ENCODE measurements around the gene TMEM161A.
"Not testable (repeated sequence)": the region's sequence is repeated elsewhere in the genome, so short reads cannot be mapped to it uniquely, and the experiment has no call there.

TMEM161A gene

DNA sequence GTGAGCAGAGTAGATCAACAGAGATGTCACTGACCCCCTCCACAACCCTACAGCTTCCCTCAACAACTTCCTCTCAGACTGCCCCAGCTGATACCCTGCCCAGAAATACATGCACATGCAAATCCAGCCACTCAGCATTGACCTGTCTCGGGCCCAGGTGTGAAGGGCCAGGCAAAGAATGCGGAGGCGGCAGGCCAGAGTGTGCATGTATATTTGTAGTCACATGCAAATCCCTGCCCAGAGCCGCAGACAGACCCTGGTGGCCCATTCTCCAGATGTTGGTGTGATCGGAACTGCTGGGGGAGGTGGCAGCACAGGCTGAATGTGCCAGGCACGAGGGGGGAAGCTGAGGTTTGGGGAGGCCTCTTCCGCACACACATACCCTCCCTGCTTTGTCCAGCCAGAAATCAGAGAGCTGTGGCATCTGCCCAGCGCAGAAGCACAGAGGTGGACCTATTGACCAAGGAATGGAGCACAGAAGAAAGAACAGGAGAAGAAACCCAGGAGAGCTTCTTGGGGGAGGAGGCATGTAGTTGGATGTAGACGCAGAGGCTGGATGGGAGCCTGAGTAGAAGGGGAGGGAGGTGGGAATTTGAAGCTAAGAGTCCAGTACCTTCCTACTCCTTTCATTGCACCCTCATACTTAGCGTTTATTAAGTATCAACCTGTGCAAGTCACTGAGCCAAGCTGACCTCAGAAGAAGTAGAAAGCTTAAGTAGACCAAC lies 17.4 kb upstream of the TMEM161A start:
- DNase-seq (ENCODE audit: low read depth) = no peak

DNA sequence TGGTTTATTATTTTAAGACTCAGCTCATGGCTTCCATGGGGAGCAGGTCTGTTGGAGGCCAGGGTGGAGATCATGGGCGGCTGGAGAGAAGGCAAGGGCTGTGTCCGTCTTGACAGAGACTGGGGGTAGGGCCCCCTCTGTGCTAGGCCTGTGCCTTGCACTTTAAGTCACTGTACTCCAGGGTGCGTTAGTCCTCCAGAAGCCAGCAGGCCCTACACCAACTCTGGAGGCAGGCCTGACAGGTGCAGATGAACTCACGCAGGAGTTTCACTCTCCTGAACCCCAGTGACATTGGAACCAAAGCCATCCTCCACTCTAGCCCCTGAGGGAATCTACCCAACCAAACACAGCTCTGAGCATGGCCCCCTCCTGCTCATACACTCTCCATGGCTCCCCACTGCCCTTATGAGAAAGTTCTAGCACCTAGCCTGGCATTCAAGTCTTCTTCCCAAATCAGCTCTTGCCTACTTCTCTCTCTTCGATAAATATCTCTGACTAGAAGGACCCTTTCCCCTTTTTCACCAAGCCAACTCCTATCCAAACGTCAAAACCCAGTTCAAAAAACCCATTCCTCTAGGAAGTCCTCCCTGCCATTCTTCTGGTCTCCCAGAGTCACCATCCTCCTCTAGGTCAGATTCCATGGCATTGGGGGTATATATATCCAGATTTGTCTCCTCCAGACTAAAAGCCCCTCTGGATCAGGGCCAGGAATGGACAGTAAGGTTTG lies 16.7 kb upstream of the TMEM161A start:
- no peak for DNase-seq (ENCODE audit: low read depth)

GRCh38 chr19:19152668-19153384 lies 14.5 kb upstream of the TMEM161A start:
- no peak for DNase-seq (ENCODE audit: low read depth)

DNA sequence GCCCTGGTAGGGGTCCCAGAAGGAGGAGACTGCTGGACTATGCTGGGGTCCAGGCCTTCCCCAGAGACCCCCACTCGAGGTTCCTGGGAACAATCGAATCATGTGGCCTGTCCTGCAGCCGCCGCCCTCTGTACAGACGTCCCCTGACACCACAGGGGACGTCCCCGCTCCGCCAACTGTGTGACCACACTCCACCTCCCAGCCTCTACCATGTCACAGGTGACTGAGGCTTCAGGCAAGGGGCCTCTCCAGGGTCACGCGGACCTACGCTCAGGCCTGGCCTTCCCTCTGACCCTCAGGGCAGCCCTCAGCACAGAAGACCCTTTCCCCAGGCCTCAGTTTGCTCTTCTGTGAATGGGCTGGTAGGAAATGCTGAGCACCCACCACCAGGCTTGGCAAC lies 13.1 kb upstream of the TMEM161A start:
- DNase-seq (ENCODE audit: low read depth) = no peak

DNA sequence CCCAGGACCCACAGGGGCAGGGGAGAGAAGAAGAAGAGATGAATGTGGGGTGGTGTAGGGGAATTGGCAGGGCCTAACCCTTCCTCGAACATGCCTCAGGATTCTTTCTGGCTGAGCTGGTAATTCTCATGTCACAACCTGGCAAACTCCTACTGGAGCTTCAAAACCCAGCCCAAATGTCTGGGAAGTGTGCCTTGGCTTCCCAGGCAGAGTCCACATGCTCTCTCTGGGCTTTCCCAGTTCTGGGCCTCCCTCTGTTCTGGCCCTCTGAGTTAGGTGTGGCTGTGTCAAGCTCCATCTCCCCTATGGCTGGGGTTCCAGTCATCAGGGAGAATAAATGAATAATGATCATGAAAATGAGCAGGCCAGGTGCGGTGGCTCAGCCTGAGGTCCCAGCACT lies 11.2 kb upstream of the TMEM161A start:
- DNase-seq (ENCODE audit: low read depth) = no peak

GRCh38 chr19:19148504-19148903 lies 10.2 kb upstream of the TMEM161A start:
- not testable (repeated sequence) for DNase-seq (ENCODE audit: low read depth)

GRCh38 chr19:19147344-19147743 lies 9.1 kb upstream of the TMEM161A start:
- no peak for DNase-seq (ENCODE audit: low read depth)

DNA sequence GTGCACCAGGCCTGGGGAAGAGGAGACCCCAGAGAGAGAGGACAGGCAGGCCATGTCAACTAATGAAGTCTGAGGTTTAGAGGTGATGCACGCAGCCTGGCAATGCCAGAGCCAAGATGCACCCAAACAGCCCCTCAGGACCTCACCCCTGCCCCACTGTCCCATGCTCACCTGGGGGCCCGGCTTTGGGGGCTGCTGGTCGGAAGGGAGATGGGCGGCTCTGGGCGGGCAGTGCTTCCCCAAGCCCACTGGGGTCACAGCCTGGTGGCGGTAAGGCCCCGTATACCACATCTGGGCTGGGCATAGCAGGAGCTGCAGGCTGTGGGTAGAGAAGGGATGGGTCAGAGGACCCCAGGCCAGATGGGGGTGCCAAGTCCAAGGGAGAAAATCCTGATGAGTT lies 8.6 kb upstream of the TMEM161A start:
- no peak for DNase-seq (ENCODE audit: low read depth)

- peak; percentile 82 for DNase-seq (ENCODE audit: low read depth)
Observed at GRCh38 chr19:19145684-19146608, 7.7 kb upstream of the TMEM161A start.

GRCh38 chr19:19145281-19145680 lies 7.0 kb upstream of the TMEM161A start:
- no peak for DNase-seq (ENCODE audit: low read depth)

- no peak for DNase-seq (ENCODE audit: low read depth)
Observed at GRCh38 chr19:19142347-19142746, 4.1 kb upstream of the TMEM161A start.

DNA sequence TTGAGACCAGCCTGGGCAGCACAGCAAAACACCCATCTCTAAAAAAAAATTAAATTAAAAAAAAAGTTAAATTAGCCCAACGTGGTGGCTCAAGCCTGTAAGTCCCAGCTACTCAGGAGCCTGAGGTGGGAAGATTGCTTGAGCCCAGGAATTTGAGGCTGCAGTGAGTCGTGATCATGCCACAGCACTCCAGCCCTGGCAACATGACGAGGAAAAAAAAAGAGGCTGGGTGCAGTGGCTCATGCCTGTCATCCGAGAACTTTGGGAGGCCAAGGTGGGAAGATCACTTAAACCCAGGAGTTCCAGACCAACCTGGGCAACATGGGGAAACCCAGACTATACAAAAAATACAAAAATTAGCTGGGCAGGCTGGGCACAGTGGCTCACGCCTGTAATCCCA lies 2.2 kb upstream of the TMEM161A start:
- no peak for DNase-seq (ENCODE audit: low read depth)

DNA sequence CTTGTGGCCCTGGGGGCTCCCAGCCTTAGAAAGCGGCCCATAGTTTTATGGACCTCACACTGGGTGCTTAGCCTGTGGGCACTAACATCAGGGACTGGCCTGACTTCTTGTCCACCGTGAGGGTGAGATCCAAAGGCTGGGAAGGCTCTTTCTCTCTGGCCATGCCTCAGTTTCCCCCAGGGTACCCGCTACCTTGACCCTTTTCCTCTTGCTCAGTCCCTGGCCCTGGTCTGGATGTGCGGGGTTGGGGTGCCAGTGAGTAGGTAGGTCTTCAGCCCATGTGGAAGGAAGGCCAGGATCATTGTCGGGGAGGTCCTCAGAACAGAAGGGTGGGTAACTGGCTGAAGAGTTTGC lies 1.6 kb upstream of the TMEM161A start:
- DNase-seq (ENCODE audit: low read depth) = no peak

DNA sequence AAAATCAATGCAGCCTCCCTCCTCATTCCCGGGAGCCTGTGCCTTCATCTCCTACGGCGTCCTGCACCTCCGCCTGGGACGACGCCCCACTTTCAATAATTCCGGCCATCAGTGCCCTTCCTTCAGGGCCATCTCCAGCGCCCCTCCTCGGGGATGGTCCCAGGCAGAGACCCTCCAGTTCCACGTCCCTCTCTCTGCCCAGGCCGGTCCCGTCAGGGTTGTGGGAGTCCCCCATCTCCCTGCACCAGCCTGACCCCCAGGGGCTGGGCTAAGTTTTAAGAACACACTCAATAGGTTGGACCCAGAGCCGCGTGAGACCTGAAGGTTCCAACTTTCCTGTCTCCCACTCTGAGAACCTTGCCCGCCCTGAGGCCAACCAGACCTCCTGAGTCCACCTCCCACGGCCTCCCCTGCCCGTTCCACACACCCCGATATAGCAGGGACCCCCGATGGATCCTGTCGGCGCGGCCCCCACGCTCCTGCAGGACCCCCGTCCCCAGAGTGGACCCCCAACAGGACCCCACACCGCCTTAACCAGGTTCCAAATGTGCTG lies 646 bp downstream of the TMEM161A start:
- no peak for DNase-seq (ENCODE audit: low read depth)

DNA sequence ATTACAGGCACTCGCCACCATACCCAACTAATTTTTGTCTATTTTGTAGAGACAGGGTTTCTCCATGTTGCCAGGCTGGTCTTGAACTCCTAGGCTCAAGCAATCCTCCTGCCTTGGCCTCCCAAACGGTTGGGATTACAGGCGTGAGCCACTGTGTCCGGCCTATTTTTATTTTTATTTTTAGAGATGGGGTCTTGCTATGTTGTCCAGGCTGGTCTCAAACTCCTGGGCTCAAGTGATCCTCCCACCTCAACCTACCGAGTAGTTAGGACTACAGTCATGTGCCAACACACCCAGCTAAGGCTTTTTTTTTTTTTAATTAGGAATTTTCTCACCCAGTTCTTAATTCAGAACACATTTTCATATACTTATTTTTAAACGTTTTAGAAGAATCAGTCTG lies 2.6 kb downstream of the TMEM161A start:
- not testable (repeated sequence) for DNase-seq (ENCODE audit: low read depth)

DNA sequence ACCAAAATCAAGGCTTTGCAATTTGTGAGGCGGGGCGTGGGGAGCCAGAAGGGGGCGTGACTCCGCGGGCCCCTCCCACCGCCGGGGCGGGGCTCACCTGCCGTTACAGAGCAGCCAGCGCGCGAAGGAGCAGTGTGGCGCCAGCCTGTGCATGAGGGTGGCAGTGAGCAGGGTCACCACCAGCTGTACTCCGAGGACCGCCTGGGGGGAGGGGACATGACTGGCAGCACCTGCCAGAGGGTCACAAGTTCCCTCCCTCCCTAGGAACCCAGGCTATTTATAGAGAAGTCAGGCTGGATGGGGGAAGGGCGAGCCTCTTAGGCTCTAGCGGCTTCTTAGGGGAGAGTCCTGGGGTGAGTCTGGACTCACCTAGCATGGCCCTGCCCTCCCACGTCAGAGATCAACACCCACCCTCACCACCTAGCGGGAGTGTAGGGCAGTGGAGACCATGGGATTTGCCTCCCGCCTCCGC lies 3.6 kb downstream of the TMEM161A start:
- DNase-seq (ENCODE audit: low read depth) = peak; percentile 14

- DNase-seq (ENCODE audit: low read depth) = no peak
Observed at GRCh38 chr19:19133985-19134384, 4.3 kb downstream of the TMEM161A start.

DNA sequence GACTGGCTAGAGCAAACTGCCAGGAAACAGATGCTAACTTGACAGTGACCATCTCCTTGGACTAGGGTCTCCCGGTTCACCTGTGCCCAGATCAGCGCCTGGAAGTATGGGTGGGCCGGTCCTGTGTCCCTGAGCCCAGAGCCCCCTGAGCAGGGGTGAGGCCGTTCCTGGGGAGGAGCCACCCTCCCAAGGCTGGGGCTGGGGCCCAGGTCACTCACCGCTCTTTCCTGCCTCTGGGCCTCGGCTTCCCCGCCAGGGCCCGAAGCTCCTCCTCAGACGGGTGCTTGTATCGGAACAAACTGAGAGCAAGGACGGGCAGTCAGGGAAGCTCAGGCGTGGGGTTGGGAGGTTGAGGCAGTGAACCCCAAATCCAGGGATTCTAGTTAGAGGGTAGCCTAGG lies 5.4 kb downstream of the TMEM161A start:
- no peak for DNase-seq (ENCODE audit: low read depth)

- no peak for DNase-seq (ENCODE audit: low read depth)
Observed at GRCh38 chr19:19131989-19132388, 6.3 kb downstream of the TMEM161A start.

DNA sequence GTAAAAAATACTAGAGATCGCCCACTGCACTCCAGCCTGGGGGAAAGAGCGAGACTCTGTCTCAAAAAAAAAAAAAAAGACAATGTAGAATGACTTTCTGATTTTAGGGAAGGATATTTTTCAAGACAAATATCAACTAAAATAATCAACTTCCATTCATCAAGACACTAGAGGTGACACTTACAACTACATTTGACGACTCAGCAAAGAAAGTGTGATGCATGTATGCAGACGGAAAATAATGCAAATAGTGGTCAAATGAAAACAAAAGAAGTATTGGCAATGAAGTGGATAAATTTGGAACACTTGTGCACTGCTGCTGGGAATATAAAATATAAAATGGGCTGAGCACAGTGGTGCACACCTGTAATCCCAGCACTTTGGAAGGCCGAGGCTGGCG lies 12.2 kb downstream of the TMEM161A start:
- no peak for DNase-seq (ENCODE audit: low read depth)

GRCh38 chr19:19123386-19123785 lies 14.9 kb downstream of the TMEM161A start:
- DNase-seq (ENCODE audit: low read depth) = no peak

GRCh38 chr19:19122902-19123301 lies 15.4 kb downstream of the TMEM161A start:
- DNase-seq (ENCODE audit: low read depth) = no peak
